Activated CD8-positive, alpha-beta T cell treated with anti-CD3 and anti-CD28 coated beads for 36 hours (primary cell): Measurements from ENCODE around the gene DNASE1. TPM values are rescaled to one million over a fixed set of nuclear protein-coding genes. Genes with fewer than 3 reads are reported as not detected.
A peak's percentile ranks its signal among the peaks of the same experiment; 100 is the strongest.
"Not testable (repeated sequence)": the region's sequence is repeated elsewhere in the genome, so short reads cannot be mapped to it uniquely, and the experiment has no call there.

ENCODE experiments used
- ATAC-seq: fragments of 200-7000 bp; cut with Tn5 transposase; one replicate; pipeline ENCODE4 v1.10.0; 2021; ENCODE audit warnings: mild to moderate bottlenecking, moderate library complexity
- CTCF ChIA-PET: fragments of 350-600 bp; sonication (Branson Sonifier 250); formaldehyde crosslinking; loops from one replicate; lab custom pipeline; 2021; ENCODE audit warnings: antibody characterized with exemption; lab: Charles Lee
- POLR2A ChIA-PET: fragments of 350-600 bp; sonication (Branson Sonifier 250); formaldehyde crosslinking; loops from one replicate; lab custom pipeline; 2021; ENCODE audit warnings: antibody characterized with exemption; lab: Charles Lee
- DNase-seq: peaks from one replicate; pipeline ENCODE4 v3.0.0-alpha.2; 2020
- H3K27ac Mint-ChIP-seq: one replicate; pipeline ENCODE4 v1.8.0; 2021; ENCODE audit warnings: mild to moderate bottlenecking, mixed read lengths
- H3K27me3 Mint-ChIP-seq: one replicate; pipeline ENCODE4 v1.8.0; 2021; ENCODE audit warnings: mixed read lengths
- H3K36me3 Mint-ChIP-seq: one replicate; pipeline ENCODE4 v1.8.0; 2021; ENCODE audit warnings: low read depth, mixed read lengths
- H3K4me1 Mint-ChIP-seq: one replicate; pipeline ENCODE4 v1.8.0; 2021; ENCODE audit warnings: low read depth, mixed read lengths
- H3K4me3 Mint-ChIP-seq: one replicate; pipeline ENCODE4 v1.8.0; 2021; ENCODE audit warnings: mild to moderate bottlenecking, moderate library complexity, mixed read lengths
- H3K9me3 Mint-ChIP-seq: one replicate; pipeline ENCODE4 v1.8.0; 2021; ENCODE audit warnings: mixed read lengths
- intact Hi-C: fragments of 100-400 bp; cut with micrococcal nuclease; formaldehyde crosslinking; loops from one replicate; pipeline ENCODE4 v1.10.0; 2022
- total RNA-seq, 2 experiments: library from RNA; stranded (reverse); gene quantifications; one replicate each; pipeline ENCODE4 v1.2.3, GENCODE V29; 2021
- TF ChIP-seq, protein P1 (sequence below): fragments of 200-600 bp; IDR thresholded peaks from one replicate; pipeline ENCODE4 v1.8.0; 2022; ENCODE audit warnings: antibody characterized with exemption, mild to moderate bottlenecking

DNASE1 gene
- total RNA-seq, 2 experiments from 2014 or later: 11.8 to 12.1 TPM

DNA sequence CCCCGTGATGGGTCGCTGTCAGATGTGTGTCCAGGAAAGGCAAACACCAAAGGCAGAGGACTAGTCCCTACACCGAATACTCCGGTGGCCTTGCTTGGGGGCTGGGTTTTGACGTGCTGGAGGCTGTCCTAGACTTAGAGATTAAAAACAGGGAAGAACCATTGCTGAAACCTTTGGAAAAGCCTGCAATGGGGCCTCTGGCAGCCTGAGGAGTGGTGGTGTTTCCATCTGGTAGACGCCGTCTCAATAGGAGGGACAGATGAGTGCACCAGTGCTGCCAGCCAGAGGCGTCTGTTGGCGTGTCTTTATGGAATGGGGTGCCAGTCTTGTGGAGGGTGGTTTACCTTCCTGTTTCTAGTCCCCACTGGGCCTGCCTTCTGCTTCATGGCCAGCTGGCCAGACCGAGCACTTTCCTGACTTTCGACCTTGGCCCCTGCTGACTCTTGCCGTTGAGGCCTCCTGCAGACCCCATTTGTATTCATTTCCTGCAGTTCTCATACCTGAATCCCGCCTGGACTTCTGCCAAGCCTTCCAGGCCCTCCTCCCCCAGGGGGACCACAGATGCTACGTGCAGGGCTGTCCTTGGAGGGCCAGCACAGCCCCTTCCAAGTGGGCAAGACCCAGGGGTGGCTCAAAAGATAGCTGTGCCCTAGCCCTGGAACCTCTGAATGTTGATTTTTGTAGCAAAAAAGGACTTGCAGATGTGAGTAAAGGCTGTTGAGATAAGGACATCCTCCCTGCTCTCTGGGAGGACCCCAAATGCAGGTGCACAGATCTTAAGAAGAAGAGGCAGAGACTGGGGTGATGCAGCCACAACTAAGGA is 1.9 kb upstream of the DNASE1 start:
- CTCF ChIA-PET: no interaction called here
- intact Hi-C loops: no loop called here
- TF ChIP-seq, protein P1, sequence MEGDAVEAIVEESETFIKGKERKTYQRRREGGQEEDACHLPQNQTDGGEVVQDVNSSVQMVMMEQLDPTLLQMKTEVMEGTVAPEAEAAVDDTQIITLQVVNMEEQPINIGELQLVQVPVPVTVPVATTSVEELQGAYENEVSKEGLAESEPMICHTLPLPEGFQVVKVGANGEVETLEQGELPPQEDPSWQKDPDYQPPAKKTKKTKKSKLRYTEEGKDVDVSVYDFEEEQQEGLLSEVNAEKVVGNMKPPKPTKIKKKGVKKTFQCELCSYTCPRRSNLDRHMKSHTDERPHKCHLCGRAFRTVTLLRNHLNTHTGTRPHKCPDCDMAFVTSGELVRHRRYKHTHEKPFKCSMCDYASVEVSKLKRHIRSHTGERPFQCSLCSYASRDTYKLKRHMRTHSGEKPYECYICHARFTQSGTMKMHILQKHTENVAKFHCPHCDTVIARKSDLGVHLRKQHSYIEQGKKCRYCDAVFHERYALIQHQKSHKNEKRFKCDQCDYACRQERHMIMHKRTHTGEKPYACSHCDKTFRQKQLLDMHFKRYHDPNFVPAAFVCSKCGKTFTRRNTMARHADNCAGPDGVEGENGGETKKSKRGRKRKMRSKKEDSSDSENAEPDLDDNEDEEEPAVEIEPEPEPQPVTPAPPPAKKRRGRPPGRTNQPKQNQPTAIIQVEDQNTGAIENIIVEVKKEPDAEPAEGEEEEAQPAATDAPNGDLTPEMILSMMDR: no peak

DNA sequence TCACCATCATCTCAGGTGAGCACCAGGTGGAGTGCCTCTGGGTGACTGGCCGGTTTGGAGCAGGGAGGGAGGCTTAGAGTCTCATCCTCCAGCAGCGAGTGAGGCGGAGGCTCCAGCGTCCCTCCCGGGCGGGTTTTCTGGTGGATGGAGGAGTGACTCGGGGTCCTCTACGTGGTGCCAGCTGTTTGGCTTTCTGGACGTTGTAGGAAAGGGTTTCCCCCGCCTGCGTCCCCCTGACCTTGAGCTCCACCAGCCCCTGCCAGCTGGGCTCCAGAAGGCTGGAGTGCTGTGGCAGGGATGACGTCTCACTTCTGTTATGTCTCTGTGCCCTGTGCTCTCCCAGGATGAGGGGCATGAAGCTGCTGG is 522 bp downstream of the DNASE1 start:
- peaks cover 28% of the 10 kb centered on the region for H3K36me3 Mint-ChIP-seq
- CTCF ChIA-PET: interaction anchor here (1.3 to 2.8 kb wide), 5 partner anchors 8 to 34 kb away, joined by 4 to 13 read pairs (median 5); no protein-coding TSS in a partner anchor
- TF ChIP-seq, protein P1: no peak
- H3K4me3 Mint-ChIP-seq: no peak overlapping the region
- POLR2A ChIA-PET: interaction anchor here (1.2 kb wide), 1 partner anchor 20 kb away, joined by 3 read pairs; no protein-coding TSS in a partner anchor
- intact Hi-C loops: no loop called here
- DNase-seq: no peak
- H3K27ac Mint-ChIP-seq: peak overlapping the region; percentile 42
- H3K4me1 Mint-ChIP-seq: peaks cover 20% of the 10 kb centered on the region
- H3K27me3 Mint-ChIP-seq: no peaks in the 10 kb centered on the region
- H3K9me3 Mint-ChIP-seq: no peaks in the 10 kb centered on the region
- ATAC-seq: no peak

More for the DNA sequence above, 1.9 kb upstream of the DNASE1 start:
- POLR2A ChIA-PET: no interaction called here
- Mint-ChIP-seq H3K4me3 (no peak overlapping the region), H3K27ac (no peak overlapping the region), H3K4me1 (peaks cover 9% of the 10 kb centered on the region), H3K27me3 (no peaks in the 10 kb centered on the region), H3K36me3 (peaks cover 13% of the 10 kb centered on the region), H3K9me3 (no peaks in the 10 kb centered on the region)
- ATAC-seq: no peak
- DNase-seq: no peak

DNA sequence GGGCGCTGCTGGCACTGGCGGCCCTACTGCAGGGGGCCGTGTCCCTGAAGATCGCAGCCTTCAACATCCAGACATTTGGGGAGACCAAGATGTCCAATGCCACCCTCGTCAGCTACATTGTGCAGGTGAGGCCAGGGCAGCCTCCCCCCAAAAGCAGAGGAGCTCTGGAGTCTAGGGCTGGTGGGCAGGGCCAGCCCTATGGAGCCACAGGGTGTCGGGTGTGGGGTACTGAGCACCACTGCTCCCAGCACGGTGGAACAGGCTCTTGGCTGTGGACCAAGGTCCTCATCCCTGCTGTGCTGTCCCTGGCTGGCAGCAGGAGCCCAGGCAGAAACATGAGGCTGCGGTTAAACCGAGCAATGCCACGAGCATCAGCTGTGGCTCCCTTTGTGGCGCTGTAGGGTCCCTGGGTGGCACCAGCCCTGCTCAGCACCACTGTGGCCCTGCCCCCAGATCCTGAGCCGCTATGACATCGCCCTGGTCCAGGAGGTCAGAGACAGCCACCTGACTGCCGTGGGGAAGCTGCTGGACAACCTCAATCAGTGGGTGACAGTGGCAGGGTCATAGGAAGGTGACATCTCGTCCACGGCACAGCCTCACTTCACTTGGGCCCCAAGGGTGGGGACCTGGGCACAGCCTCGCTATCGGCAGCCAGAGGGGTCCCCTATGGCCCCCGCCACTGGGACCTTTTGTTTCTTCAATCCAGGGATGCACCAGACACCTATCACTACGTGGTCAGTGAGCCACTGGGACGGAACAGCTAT is 1.1 kb downstream of the DNASE1 start:
- intact Hi-C loops: no loop called here
- TF ChIP-seq, protein P1: no peak
- H3K36me3 Mint-ChIP-seq: peaks cover 30% of the 10 kb centered on the region

DNA sequence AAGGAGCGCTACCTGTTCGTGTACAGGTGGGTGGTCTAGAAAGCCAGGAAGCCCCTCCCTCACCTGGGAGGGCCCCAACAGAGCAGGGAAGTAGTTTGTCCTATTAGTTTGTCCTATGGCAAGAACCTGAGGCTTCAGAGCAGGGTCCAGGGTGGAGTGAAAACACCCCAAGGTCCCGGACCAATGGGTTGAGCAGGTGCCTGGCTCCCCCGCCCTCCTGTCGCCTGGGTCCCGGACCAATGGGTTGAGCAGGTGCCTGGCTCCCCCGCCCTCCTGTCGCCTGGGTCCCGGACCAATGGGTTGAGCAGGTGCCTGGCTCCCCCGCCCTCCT is 1.6 kb downstream of the DNASE1 start:
- Mint-ChIP-seq H3K36me3 (peaks cover 36% of the 10 kb centered on the region), H3K4me1 (peaks cover 20% of the 10 kb centered on the region)
- POLR2A ChIA-PET, H3K27me3 Mint-ChIP-seq, ATAC-seq, H3K4me3 Mint-ChIP-seq, H3K27ac Mint-ChIP-seq, H3K9me3 Mint-ChIP-seq, DNase-seq, intact Hi-C loops: not testable (repeated sequence)
- CTCF ChIA-PET: interaction anchor here (2.8 kb wide), 1 partner anchor 18 kb away, joined by 13 read pairs; no protein-coding TSS in a partner anchor

More for the DNA sequence above, 1.1 kb downstream of the DNASE1 start:
- POLR2A ChIA-PET: interaction anchor here (1.2 kb wide), 1 partner anchor 19 kb away, joined by 3 read pairs; no protein-coding TSS in a partner anchor
- Mint-ChIP-seq H3K4me1 (peaks cover 20% of the 10 kb centered on the region), H3K27me3 (no peaks in the 10 kb centered on the region), H3K4me3 (no peak overlapping the region), H3K27ac (peak overlapping the region; percentile 42), H3K9me3 (no peaks in the 10 kb centered on the region)
- CTCF ChIA-PET: interaction anchor here (1.9 to 2.8 kb wide), 3 partner anchors 13 to 33 kb away, joined by 5 to 13 read pairs (median 6); no protein-coding TSS in a partner anchor
- DNase-seq: no peak
- ATAC-seq: no peak

DNA sequence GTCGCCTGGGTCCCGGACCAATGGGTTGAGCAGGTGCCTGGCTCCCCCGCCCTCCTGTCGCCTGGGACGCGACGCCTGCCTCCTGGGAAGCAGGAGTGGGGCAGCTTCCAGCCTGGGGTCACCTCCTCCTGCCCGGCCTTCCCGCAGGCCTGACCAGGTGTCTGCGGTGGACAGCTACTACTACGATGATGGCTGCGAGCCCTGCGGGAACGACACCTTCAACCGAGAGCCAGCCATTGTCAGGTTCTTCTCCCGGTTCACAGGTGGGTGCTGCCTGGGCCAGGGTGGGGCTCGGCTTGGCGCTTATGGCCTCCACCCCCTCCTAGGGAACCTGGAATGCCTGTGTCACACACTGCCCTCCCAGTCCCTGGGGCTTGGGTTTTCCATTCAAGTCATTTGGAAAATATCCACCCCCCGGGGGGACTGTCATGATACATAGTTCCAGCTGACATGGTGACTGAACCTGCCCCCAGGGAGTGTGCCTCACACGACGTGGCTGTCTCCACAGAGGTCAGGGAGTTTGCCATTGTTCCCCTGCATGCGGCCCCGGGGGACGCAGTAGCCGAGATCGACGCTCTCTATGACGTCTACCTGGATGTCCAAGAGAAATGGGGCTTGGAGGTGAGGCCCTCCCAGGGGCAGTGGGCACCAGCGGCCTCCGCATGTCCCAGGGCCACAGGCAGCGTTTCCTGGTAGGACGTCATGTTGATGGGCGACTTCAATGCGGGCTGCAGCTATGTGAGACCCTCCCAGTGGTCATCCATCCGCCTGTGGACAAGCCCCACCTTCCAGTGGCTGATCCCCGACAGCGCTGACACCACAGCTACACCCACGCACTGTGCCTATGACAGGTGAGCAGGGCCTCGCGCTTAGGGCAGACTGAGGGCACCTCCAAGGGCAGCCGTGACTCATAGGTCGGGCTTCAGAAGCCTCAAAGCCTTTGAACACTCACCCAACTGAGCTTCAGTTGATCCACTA is 2.3 kb downstream of the DNASE1 start:
- no peak overlapping the region for H3K4me3 Mint-ChIP-seq
- H3K4me1 Mint-ChIP-seq: peaks cover 20% of the 10 kb centered on the region
- POLR2A ChIA-PET: no interaction called here
- DNase-seq (peak; percentile 85), ATAC-seq (peak; percentile 85)
- no peaks in the 10 kb centered on the region for H3K9me3 Mint-ChIP-seq
- CTCF ChIA-PET: no interaction called here
- no peaks in the 10 kb centered on the region for H3K27me3 Mint-ChIP-seq
- peaks cover 39% of the 10 kb centered on the region for H3K36me3 Mint-ChIP-seq
- intact Hi-C loops: no loop called here
- H3K27ac Mint-ChIP-seq: peak overlapping the region; percentile 80
- TF ChIP-seq, protein P1: no peak
